ENCODE data around the gene MMP28.

Gene MMP28, protein sequence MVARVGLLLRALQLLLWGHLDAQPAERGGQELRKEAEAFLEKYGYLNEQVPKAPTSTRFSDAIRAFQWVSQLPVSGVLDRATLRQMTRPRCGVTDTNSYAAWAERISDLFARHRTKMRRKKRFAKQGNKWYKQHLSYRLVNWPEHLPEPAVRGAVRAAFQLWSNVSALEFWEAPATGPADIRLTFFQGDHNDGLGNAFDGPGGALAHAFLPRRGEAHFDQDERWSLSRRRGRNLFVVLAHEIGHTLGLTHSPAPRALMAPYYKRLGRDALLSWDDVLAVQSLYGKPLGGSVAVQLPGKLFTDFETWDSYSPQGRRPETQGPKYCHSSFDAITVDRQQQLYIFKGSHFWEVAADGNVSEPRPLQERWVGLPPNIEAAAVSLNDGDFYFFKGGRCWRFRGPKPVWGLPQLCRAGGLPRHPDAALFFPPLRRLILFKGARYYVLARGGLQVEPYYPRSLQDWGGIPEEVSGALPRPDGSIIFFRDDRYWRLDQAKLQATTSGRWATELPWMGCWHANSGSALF

DNA sequence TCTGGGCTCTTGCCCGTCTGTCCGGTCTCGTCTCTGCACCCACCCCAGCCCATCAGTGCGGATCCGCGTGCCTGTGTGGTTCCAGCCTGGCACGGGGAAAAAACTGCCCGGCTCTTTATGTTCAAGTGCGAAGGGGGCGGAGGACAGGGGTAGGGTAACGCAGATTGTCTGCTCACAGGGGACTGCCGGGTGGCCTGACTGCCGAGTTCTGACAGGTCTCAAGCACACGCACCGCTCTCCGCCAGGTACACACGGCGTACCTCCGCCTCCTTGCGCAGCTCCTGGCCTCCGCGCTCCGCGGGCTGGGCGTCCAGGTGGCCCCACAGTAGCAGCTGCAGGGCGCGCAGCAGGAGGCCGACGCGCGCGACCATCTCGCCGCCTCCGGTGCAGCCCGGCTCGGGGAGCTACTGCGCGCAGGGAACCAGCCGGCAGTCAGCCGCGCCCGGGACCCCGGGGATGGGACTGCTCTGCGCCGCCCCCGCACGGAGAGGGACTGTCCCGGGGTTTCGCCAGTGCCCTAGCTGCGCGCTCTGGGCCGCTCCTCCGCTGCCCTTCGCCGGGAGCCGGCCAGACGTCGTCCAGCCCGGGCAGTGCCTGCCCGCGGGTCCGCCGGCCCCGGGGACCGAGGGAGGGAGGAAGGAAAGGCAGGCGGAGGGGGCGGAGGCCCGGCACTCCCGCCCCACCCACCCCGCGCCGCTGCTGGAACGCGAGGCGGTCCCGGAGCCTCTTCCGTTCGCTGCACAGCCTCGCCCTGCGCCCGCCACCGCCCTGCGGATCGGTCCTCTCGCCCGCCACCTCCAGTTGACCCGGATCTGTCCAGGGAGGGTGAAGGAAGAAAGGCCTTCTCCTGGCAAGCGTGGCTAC, at the start of gene MMP28:
Gene MMP28, minus strand, starts transcription at position 635 of the 864 bp plus-strand sequence. Its CDS starts 264 bp downstream, at position 371.
- DNase-seq = no peak

DNA sequence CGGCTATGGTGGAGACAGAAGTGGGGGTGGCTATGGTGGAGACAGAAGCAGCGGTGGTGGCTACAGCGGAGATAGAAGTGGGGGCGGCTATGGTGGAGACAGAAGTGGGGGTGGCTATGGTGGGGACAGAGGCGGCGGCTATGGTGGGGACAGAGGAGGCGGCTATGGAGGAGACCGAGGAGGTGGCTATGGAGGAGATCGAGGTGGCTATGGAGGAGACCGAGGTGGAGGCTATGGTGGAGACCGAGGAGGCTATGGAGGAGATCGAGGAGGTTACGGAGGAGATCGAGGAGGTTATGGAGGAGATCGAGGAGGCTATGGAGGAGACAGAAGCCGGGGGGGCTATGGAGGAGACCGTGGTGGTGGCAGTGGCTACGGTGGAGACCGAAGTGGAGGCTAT, 49.1 kb upstream of the MMP28 start:
- DNase-seq = no peak

- DNase-seq = no peak
Measured at GRCh38 chr17:35843698-35844097, 48.3 kb upstream of the MMP28 start.

- no peak for DNase-seq
Measured at GRCh38 chr17:35842239-35842638, 46.8 kb upstream of the MMP28 start.

GRCh38 chr17:35841505-35841904, 46.1 kb upstream of the MMP28 start:
- DNase-seq = no peak

DNA sequence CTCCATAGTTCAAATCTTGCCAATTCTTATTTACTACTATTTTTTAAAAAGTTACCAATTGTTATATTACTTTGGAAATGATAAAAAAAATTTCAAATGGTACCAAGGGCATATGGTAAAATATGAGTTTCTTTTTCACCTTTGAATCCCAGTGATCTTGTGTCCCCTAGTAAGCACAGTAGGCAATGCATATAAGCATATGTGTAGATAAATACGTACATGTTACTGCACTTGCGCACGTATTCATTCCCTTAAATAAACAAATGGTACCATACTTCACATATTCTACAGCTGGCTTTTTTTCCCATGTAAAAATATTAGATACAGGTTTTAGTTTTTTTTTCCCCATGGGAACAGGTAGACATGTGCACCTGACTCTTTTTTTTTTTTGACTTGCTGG, 45.7 kb upstream of the MMP28 start:
- no peak for DNase-seq

GRCh38 chr17:35825206-35825605, 29.8 kb upstream of the MMP28 start:
- DNase-seq = no peak

DNA sequence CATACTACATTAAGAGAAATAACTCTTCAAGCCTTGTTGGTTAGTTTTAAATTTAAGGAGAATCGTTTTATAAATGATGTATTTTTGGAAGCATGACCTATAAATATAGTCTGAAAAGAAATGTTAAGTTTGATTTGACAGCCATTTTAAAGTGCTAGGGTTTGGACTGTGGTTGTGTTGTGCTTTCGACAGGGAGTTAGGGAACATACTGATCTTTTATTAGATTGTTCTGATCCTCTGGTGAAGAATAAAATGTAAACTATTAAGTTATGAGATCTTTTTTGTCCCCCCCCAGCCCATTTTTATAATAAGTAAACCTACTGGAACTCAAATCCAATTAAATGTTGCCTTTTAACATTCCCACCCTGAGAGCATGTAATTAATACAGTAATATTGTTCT, 25.9 kb upstream of the MMP28 start:
- no peak for DNase-seq

DNA sequence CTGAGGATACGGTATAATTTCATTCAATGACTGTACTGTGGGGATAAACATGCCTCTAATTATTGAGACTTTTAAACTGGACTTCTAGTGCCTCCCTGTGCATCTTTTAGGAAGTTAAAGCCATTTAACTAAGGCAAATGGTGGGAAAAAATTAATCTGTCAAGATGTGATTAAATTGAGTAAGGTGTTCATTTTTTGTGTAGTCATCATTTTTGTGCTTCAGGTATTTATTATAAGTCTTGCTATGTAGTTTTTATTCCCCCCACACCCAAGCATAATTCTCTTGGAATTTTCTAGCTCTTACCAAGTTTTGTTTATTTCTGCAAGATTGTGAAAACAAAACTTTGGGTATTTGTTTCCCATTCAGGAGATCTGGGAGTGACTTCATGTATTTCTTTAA, 24.0 kb upstream of the MMP28 start:
- DNase-seq = no peak

DNA sequence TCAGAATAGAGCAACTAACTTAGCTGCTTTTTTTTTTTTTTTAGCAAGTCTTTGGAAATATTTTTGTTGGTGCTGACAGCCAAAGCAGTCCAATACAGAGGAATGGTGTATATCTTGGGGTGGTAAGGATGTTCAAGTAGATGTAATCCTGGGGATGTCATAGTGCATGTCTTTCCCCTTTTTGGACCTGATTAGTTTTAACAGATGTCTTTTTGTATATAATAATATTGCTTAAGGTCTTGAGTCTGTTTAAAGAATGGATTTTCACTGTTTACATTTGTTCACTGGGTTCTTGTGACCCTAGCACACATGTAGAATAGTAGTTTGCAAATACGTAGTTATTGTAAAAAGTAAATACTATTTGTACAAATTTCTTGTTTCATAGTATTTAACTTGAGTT, 21.8 kb upstream of the MMP28 start:
- DNase-seq = no peak

DNA sequence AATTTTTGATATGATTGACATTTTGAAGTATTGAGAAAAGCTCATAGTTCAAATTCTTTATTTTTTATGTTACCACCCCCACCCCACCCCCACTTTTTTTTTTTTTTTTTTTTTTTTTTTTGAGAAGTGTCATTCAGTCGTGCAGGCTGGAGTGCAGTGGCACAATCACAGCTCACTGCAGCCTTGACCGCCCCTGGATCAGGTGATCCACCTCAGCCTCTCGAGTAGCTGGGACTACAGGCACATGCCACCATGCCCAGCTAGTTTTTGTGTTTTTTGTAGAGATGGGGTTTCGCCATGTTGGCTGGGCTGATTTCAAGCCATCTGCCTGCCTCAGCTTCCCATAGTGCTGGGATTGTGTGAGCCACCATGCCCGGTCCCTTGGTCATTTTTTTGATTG, 21.3 kb upstream of the MMP28 start:
- no peak for DNase-seq

- DNase-seq = no peak
Measured at GRCh38 chr17:35812456-35812855, 17.0 kb upstream of the MMP28 start.

- DNase-seq = no peak
Measured at GRCh38 chr17:35811759-35812158, 16.3 kb upstream of the MMP28 start.

GRCh38 chr17:35809855-35810461, 14.5 kb upstream of the MMP28 start:
- DNase-seq = no peak

DNA sequence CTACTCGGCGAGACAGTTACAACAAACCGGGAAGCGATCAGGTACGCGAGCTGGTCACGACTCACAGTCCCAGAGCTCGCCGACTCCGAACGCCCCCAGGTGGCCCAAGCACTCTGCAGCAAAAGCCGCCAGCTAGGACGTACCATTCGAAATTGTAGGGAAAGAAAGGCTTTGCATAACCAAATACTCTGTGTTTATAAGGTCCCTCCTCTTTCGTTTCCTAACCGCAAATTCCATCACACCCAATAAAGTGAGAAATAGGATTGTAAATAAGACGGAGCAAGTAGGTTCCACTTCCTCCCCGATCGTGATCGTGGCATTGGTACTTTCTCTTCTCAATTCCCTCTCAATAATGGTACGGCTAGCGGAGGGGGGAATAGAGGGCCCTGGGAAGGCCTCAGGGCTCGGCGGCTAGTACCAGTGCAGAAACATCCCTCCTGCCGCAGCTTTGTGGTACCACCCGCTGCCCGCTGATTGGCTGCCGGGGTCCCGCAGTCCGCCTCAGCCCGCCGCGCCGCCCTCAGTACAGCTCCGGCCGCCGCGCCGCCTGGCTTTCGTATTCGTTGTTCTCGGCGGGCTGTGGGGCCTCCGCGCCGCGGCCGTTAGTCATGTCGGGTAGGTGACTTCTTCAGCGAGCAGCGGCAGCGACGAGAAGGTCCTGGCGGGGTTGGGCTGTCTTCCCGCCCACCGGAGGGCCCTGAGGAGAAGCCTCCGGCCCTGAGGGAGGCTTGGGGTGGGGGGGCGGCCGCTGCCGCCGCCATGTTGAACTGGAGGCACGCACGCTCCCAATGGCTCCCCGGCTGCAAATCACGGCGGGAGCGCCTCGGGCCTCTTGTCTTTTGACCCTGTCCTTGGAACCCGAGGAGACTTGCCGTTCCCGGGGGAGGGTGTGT, 13.8 kb upstream of the MMP28 start, which contains the start of gene TAF15:
Gene TAF15, plus strand, starts transcription at position 523 of the 893 bp plus-strand sequence. Its CDS starts 86 bp downstream, at position 609.
- DNase-seq = peak; percentile 96 to 97

DNA sequence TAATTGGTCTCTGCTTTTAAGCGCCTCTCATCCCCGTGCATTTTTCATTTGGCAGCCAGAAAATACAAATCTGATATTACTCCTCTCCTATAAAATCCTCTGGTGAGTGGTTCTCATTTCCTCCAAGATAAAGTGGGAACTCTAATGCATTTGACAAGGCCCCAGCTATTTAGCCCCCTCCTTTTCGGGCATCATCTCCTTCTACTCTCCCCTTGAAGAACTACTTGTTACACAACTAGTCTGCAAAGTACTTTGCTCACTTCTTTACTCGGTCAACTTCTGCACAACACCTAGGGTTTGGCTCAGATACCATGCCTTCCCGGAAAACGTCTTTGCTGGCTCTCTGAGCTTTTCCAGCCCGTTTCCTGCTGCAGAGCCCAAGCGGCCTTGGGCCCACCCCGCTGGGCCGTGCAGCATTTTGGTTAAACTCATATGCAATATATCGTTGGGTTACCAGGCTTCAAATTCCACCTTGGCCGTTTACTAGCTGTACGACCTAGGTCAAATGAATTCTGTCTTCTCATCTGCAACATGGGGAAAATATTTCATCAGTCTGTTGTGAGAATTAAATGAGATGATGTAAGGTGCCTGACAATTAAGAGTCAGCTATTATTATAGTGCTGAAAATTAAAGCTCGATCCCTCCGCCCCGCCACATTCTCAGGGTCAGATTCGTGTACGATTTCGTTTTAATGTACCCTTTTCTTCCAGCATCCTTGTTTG, 13.0 kb upstream of the MMP28 start:
- peak in 1 of 2 experiments; percentile 3 for DNase-seq

GRCh38 chr17:35807371-35808144, 12.1 kb upstream of the MMP28 start:
- DNase-seq = no peak

GRCh38 chr17:35804658-35805192, 9.3 kb upstream of the MMP28 start:
- peak; percentile 82 to 85 for DNase-seq

DNA sequence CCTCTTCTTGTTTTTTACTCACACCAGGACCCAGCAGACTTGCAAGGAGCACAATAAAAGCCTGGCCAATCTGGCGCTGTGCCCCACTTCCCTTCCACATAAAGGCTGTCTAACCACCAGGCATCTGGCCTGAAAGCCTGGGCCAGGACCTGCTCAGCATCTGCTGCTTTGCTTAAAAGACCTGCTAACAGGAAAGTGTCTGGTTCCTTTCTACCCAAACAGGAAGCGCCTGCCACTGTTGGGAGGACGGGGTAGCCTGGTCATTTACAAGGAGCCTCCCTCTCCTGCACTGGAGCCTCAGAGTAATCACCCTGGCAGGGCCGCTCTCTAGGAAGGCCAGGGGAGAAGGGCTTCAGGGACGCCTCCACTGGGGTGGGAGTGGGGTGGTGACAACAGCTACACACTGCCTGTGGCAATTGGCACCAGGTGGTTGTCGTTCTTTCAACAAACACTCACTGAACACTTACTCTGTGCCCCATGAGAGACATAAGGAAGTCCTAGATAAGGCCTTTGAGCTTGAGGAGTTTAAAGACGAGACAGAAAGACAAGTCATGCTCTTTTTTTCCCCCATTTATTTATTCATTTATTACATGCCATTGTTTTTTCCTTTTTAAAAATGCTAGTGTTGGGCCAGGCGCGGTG, 6.3 kb upstream of the MMP28 start:
- DNase-seq = peak in 1 of 2 experiments; percentile 9

DNA sequence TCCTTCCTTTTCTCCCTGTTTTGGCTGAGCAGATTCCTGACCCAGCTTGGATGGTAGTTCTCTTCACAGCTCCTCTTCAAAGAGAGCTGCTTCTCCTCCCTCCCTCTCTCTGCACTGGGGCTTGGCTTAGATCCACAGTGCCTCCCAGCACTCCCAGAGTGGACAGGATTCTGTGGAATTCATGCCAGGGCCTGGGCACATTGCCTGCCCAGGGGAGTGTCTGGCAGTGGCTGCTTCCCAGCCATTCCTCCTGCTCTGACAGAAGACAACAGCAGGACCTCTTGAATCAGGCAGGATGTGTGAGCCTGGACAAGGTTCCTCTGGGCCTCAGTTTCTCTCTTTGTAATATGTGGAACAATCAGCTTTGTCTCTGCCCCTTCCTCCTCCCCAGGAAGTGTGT, 4.5 kb upstream of the MMP28 start:
- no peak for DNase-seq

Measured in SHP77 (cell line).